GM12872 (cell line): ENCODE results near the gene GGTLC2.

Experiments used
- TF ChIP-seq, protein P1 (sequence below): IDR thresholded peaks from 3 replicates; pipeline ENCODE4 v1.5.1; 2011; ENCODE audit warnings: low read depth, mild to moderate bottlenecking, low read length, moderate library complexity; ENCODE audit not compliant: insufficient read depth

GGTLC2 gene

DNA sequence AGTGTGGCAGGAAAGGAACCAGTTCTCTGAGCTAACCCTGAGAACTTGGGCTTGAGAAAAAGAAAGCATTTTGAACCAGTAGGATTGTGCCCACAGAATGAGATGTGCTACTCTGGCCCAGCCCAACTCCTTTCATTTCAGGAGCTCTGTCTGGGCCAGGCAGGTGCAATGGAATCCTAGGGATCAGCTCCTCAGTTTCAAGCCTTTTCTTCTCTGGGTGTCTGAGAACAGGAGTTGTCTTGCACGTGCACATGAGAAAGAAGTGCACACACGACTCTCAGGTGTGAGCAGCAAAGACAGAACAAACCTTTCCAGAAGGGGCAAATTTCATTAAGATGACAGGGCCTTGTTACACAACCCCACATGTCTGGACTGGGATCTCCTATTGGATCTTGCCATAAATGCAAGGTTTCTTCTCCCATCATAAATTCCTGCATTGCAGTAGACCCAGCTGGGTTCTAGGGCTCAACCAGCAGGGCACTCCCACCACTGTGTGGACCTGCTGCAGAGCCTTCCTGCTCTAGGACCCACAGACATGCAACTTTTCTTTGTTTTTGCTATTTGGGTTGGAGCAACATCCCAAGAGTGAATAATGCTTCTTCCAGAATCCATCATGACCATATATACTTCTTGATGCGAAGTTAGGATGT, 24.5 kb upstream of the GGTLC2 start:
- TF ChIP-seq, protein P1, sequence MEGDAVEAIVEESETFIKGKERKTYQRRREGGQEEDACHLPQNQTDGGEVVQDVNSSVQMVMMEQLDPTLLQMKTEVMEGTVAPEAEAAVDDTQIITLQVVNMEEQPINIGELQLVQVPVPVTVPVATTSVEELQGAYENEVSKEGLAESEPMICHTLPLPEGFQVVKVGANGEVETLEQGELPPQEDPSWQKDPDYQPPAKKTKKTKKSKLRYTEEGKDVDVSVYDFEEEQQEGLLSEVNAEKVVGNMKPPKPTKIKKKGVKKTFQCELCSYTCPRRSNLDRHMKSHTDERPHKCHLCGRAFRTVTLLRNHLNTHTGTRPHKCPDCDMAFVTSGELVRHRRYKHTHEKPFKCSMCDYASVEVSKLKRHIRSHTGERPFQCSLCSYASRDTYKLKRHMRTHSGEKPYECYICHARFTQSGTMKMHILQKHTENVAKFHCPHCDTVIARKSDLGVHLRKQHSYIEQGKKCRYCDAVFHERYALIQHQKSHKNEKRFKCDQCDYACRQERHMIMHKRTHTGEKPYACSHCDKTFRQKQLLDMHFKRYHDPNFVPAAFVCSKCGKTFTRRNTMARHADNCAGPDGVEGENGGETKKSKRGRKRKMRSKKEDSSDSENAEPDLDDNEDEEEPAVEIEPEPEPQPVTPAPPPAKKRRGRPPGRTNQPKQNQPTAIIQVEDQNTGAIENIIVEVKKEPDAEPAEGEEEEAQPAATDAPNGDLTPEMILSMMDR, result no peak

DNA sequence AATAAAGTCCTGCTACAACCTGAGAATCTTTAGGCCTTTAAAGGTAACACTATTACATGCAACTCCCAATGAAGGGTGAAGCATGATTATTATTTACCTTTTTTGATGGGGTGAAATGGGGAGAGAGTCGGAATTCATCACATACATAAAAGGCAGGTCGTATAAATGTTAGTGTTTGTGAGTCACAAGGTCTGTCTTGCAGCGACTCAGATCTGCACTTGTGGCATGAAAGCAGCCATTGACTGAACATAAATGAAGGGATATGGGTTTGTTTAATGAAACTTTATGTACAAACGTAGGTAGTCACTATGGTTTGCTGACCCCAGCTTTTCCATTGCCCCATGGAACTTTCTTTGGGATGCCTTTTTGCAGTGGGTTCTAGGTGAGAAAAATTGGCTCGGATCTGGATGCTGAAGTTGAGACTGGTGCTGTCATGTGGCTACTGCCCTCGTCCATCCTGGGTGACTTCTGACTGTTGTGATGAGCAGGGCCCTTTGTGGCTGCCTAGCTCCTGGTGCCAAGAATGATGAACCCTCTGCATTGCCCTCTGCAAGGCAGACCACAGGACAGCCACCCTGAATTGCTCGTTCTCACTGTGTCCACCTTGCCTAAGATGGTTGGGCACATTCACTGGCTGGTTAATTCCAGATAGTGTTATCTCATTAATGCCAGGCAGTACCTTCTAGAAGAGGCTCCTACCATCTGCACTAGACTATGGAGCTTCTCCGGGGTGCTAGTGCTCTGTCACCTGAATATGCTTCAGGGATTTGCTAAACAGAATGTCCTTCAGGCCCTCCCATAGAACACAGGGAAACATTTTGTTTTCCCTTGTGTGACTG, 11.3 kb downstream of the GGTLC2 start:
- TF ChIP-seq, protein P1, result no peak

- TF ChIP-seq, protein P1, result no peak
Measured at GRCh38 chr22:22657712-22658111, 13.3 kb downstream of the GGTLC2 start.

GRCh38 chr22:22661275-22661674, 16.9 kb downstream of the GGTLC2 start:
- TF ChIP-seq, protein P1, result no peak

DNA sequence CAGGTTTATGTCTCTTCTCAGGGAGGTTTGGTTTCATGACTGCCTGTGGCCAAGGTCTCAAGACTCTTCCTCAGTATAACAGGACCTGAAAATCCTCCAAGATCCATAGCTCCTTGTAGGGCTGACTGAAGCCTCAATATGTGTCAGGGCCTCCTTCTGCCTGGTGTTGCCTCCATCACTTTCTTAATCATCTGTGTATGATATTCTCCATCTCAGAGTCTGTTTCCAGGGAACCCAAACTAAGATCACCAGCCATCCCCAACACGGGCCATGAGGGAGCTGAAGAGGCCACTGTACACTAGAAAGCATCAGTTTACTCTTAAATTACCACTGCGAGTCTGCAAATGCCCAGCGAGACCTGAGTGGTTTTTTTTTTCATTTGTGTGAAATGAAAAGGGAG, 17.7 kb downstream of the GGTLC2 start:
- TF ChIP-seq, protein P1, result no peak

- TF ChIP-seq, protein P1, result no peak
Measured at GRCh38 chr22:22663861-22664800, 19.7 kb downstream of the GGTLC2 start.

DNA sequence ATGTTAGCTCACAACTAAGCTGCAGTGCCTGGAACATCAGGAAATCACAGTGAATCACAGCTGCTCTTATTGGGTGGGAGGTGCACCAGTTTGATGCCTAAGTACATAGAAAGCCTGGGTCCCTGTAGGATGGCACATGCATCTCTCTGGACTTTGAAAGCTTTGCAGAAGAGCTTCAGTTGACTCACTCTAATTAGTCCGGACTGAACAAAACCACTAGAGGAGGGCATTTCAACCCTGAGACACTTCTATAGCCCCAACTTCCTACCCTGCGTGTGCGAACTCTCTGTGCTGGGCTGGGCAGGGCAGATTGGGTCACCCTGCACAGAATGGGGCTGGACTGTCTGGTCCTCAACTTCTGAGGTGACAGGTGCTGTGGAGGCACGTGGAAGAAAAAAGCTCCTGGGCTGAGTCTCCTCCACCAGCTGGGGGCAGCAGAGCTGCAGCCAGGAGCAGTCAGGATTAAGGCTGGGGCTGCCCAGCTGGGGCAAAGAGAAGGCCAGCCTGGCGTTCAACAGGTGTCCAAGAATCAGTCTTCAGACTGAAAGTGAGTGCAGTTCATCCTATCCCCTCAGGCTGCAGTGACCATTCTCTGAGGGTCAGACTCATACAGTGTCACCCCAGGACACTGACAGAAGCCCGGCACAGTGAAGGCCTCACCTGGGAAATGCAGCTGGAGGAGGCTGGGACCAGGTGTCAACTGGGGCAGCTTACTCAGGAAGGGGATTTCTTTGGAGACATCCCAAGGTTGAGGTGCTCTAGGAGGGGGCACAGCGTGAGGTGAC, 22.1 kb downstream of the GGTLC2 start:
- TF ChIP-seq, protein P1, result peak; percentile 87
